ENCODE results near the gene KCNK2.

DNA sequence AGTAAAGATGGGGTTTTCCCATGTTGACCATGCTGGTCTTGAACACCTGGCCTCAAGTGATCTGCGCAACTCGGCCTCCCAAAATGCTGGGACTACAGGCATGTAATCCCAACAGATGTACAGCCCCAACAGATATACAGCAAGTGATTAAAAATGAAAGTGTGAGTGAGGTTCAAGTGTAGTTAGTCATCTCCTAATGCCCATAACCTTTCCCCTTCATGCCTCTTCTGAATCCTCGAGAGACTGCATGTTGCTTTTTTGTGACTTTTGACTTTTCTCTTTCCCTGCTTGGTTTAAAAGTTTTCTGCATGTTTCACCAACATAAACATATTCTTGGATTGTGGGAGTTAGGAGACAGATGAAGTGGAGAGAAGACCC is 31.2 kb downstream of the KCNK2 start:
- TF ChIP-seq, protein P1, sequence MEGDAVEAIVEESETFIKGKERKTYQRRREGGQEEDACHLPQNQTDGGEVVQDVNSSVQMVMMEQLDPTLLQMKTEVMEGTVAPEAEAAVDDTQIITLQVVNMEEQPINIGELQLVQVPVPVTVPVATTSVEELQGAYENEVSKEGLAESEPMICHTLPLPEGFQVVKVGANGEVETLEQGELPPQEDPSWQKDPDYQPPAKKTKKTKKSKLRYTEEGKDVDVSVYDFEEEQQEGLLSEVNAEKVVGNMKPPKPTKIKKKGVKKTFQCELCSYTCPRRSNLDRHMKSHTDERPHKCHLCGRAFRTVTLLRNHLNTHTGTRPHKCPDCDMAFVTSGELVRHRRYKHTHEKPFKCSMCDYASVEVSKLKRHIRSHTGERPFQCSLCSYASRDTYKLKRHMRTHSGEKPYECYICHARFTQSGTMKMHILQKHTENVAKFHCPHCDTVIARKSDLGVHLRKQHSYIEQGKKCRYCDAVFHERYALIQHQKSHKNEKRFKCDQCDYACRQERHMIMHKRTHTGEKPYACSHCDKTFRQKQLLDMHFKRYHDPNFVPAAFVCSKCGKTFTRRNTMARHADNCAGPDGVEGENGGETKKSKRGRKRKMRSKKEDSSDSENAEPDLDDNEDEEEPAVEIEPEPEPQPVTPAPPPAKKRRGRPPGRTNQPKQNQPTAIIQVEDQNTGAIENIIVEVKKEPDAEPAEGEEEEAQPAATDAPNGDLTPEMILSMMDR (IDR thresholded peaks at IDR 0.05) = no peak
- TF ChIP-seq EZH2phosphoT487 (IDR thresholded peaks at IDR 0.05) = no peak

Data from neural progenitor cell (in vitro differentiated cells).